Liver (tissue), 9 donors: ENCODE results near the gene CCDC78. TPM values are rescaled to one million over a fixed set of nuclear protein-coding genes. Genes with fewer than 3 reads are reported as not detected.

Source experiments
- DNase-seq: peaks from one replicate; pipeline ENCODE4 v3.0.0-alpha.2; 2017; ENCODE audit warnings: low spot score
- H3K27ac ChIP-seq, 2 donors: one replicate each; pipeline ENCODE4 v1.7.0; 2013; ENCODE audit warnings: inconsistent platforms in 2 of 2, low read length in 2 of 2, control low read depth in 1 of 2, low read depth in 1 of 2, mild to moderate bottlenecking in 1 of 2
- H3K27me3 ChIP-seq, 4 donors: one replicate each; pipeline versions ENCODE4 v1.6.1 to v1.7.0; 2013; ENCODE audit warnings: low read length in 3 of 4, inconsistent platforms in 1 of 4, mild to moderate bottlenecking in 1 of 4, moderate library complexity in 1 of 4; ENCODE audit not compliant: control insufficient read depth in 4 of 4, insufficient read depth in 4 of 4
- H3K36me3 ChIP-seq, 4 donors: one replicate each; pipeline versions ENCODE4 v1.6.1 to v1.7.0; 2013; ENCODE audit warnings: low read length in 3 of 4, mild to moderate bottlenecking in 3 of 4, low read depth in 1 of 4, moderate library complexity in 1 of 4; ENCODE audit not compliant: control insufficient read depth in 4 of 4, insufficient read depth in 3 of 4
- H3K4me1 ChIP-seq, 4 donors: one replicate each; pipeline versions ENCODE4 v1.6.1 to v1.7.0; 2013; ENCODE audit warnings: low read length in 3 of 4, mild to moderate bottlenecking in 3 of 4, moderate library complexity in 1 of 4; ENCODE audit not compliant: control insufficient read depth in 4 of 4, insufficient read depth in 4 of 4
- H3K4me3 ChIP-seq, 3 donors: one replicate each; pipeline versions ENCODE4 v1.6.1 to v1.7.0; 2013; ENCODE audit warnings: low read length in 3 of 3, control low read depth in 1 of 3, low read depth in 1 of 3, mild to moderate bottlenecking in 1 of 3
- H3K9ac ChIP-seq, 2 donors: one replicate each; pipeline ENCODE4 v1.7.0; 2013; ENCODE audit warnings: low read length in 2 of 2, mild to moderate bottlenecking in 2 of 2, moderate library complexity in 2 of 2, control low read depth in 1 of 2, low read depth in 1 of 2
- H3K9me3 ChIP-seq, 4 donors: one replicate each; pipeline versions ENCODE4 v1.6.1 to v1.7.0; 2013; ENCODE audit warnings: low read length in 3 of 4; ENCODE audit not compliant: control insufficient read depth in 4 of 4
- ATF3 ChIP-seq: IDR thresholded peaks from 2 replicates; pipeline ENCODE4 v1.6.1; 2016; ENCODE audit warnings: antibody characterized with exemption
- CTCF ChIP-seq: fragments of 150-350 bp; IDR thresholded peaks from 2 replicates; pipeline ENCODE4 v1.5.1; 2017; ENCODE audit warnings: improper control_type of control experiment, low read depth, low read length; ENCODE audit not compliant: missing input control
- EGR1 ChIP-seq, 2 donors: IDR thresholded peaks; 2 replicates each; pipeline ENCODE4 v1.6.1; 2016 to 2018; ENCODE audit warnings: antibody characterized with exemption in 2 of 2, low read depth in 2 of 2
- FOXA1 ChIP-seq: IDR thresholded peaks from 2 replicates; pipeline ENCODE4 v1.6.1; 2016; ENCODE audit warnings: antibody characterized with exemption
- FOXA2 ChIP-seq: IDR thresholded peaks from 2 replicates; pipeline ENCODE4 v1.6.1; 2016; ENCODE audit warnings: antibody characterized with exemption
- HNF4A ChIP-seq, 2 donors: conservative IDR thresholded peaks; 2 replicates each; pipeline ENCODE4 v1.6.1; 2016; ENCODE audit warnings: antibody characterized with exemption in 2 of 2, mild to moderate bottlenecking in 2 of 2
- JUND ChIP-seq, 2 donors: IDR thresholded peaks; 2 replicates each; pipeline ENCODE4 v1.6.1; 2016; ENCODE audit warnings: antibody characterized with exemption in 2 of 2
- MAX ChIP-seq: IDR thresholded peaks from 2 replicates; pipeline ENCODE4 v1.6.1; 2016; ENCODE audit warnings: antibody characterized with exemption
- NR2F2 ChIP-seq: IDR thresholded peaks from 2 replicates; pipeline ENCODE4 v1.6.1; 2016; ENCODE audit warnings: antibody characterized with exemption
- RAD21 ChIP-seq, 2 donors: IDR thresholded peaks; 2 replicates each; pipeline ENCODE4 v1.6.1; 2016; ENCODE audit warnings: antibody characterized with exemption in 2 of 2, mild to moderate bottlenecking in 2 of 2
- RXRA ChIP-seq, 2 donors: IDR thresholded peaks; 2 replicates each; pipeline ENCODE4 v1.6.1; 2017 to 2018; ENCODE audit warnings: antibody characterized with exemption in 2 of 2, mild to moderate bottlenecking in 1 of 2
- TAF1 ChIP-seq: conservative IDR thresholded peaks from 2 replicates; pipeline ENCODE4 v1.6.1; 2016; ENCODE audit warnings: antibody characterized with exemption, mild to moderate bottlenecking
- ZBTB33 ChIP-seq: IDR thresholded peaks from 2 replicates; pipeline ENCODE4 v1.6.1; 2016; ENCODE audit warnings: antibody characterized with exemption
- WGBS: extraction: QIAGEN DNeasy Blood & Tissue Kit; methylation state at CpG from one replicate; pipeline ENCODE4 v1.1.7; 2013; 5-methylcytosine and 5-hydroxymethylcytosine counted together
- polyA plus RNA-seq, 2 donors: library from polyadenylated mRNA; stranded (reverse) in 1 of 2; unstranded in 1 of 2; fragments of 200-250 nt in 1 of 2; fragments of >200 nt in 1 of 2; fragmentation: Nextera tagmentation in 1 of 2; extraction: Ambion mirVana in 1 of 2; gene quantifications; one replicate each; pipeline versions ENCODE4 v1.2.1 to v1.2.3, GENCODE V29; 2013 to 2015
- total RNA-seq, 2 donors: library from RNA; depleted of rRNA; stranded (reverse); fragments of >200 nt; gene quantifications; one replicate each; pipeline ENCODE4 v1.2.3, GENCODE V29; 2014
- donor health status: healthy.
- donor health status: healthy.
- donor health status: healthy.
- donor health status: healthy.
- donor health status: healthy.

CCDC78 gene
- total and polyA plus RNA-seq, 4 donors, result 0.05 to 0.28 (median 0.08) TPM; not detected in 1

GRCh38 chr16:708959-709358 is 17.3 kb downstream of the CCDC78 start:
- WGBS, result 66% methylated on average over 4 of the region's 4 CpGs
- Histone ChIP-seq H3K27me3 (peaks cover 4 to 18% (median 9%) of the 10 kb centered on the region in 4 donors), H3K4me1 (peaks cover 0 to 4% (median 0%) of the 10 kb centered on the region in 4 donors), H3K9ac (no peak overlapping the region), H3K4me3 (no peak overlapping the region), H3K36me3 (no peaks in the 10 kb centered on the region), H3K27ac (no peak overlapping the region), H3K9me3 (no peaks in the 10 kb centered on the region)
- TF ChIP-seq MAX (no peak), ATF3 (no peak), CTCF (no peak), HNF4A (conservative IDR thresholded peaks at IDR 0.05) (no peak), ZBTB33 (no peak), TAF1 (no peak), NR2F2 (no peak), JUND (IDR thresholded peaks at IDR 0.05) (no peak), FOXA1 (no peak)
- DNase-seq, result no peak

- H3K9me3 ChIP-seq, result no peaks in the 10 kb centered on the region
- no peak for DNase-seq
- WGBS, result 53% methylated on average over 3 of the region's 3 CpGs
- H3K36me3 ChIP-seq, result no peaks in the 10 kb centered on the region
- TF ChIP-seq MAX (no peak), RAD21 (IDR thresholded peaks at IDR 0.05) (no peak), FOXA2 (no peak), EGR1 (IDR thresholded peaks at IDR 0.05; ENCODE audit: low read depth in 2 of 2) (no peak), RXRA (IDR thresholded peaks at IDR 0.05) (no peak), ATF3 (no peak), ZBTB33 (no peak)
- H3K27ac ChIP-seq, result no peak overlapping the region
- no peak overlapping the region for H3K9ac ChIP-seq
- H3K4me3 ChIP-seq, result no peak overlapping the region
- peaks cover 0 to 4% (median 0%) of the 10 kb centered on the region in 4 donors for H3K4me1 ChIP-seq
- H3K27me3 ChIP-seq, result peaks cover 4 to 20% (median 14%) of the 10 kb centered on the region in 4 donors
These were observed 18.2 kb downstream of the CCDC78 start for GRCh38 chr16:708019-708418.
